ENCODE measurements around the gene NR1D1.

NR1D1 gene

GRCh38 chr17:40098846-40099618 lies 1.4 kb downstream of the NR1D1 start (continued):
- TF ChIP-seq ZNF701 (tag by site-specific recombination; IDR thresholded peaks at IDR 0.05): no peak
- TF ChIP-seq KLF10 (tag by site-specific recombination; IDR thresholded peaks at IDR 0.05): peak; percentile 82
- TF ChIP-seq ZNF473 (tag by site-specific recombination; IDR thresholded peaks at IDR 0.05): no peak
- no peak for TF ChIP-seq ZNF558 (tag by site-specific recombination; IDR thresholded peaks at IDR 0.05)
- no peak for TF ChIP-seq ZSCAN4 (tag by site-specific recombination; IDR thresholded peaks at IDR 0.05)
- no peak for TF ChIP-seq ZNF214 (tag by site-specific recombination; IDR thresholded peaks at IDR 0.05; ENCODE audit: borderline replicate concordance)
- no peak for TF ChIP-seq ZNF747 (tag by site-specific recombination; IDR thresholded peaks at IDR 0.05)
- TF ChIP-seq PRDM6 (tag by site-specific recombination; IDR thresholded peaks at IDR 0.05): no peak

- Histone ChIP-seq H3K36me3 (ENCODE audit: control insufficient read depth in 2 of 2, insufficient read depth in 1 of 2, low read length in 2 of 2) (peaks cover 0 to 36% of the 10 kb centered on the region in 2 experiments; a peak in 1 of 3 replicates), H3K4me1 (ENCODE audit: control insufficient read depth, insufficient read depth, low read length) (peaks cover 16% of the 10 kb centered on the region), H3K4me3 (ENCODE audit: low read depth, low read length) (no peak overlapping the region), H3K9me3 (ENCODE audit: control insufficient read depth, insufficient read depth, low read depth, low read length) (no peaks in the 10 kb centered on the region), H3K27ac (ENCODE audit: extremely low read depth, low read depth, low read length) (peak overlapping the region; percentile 26; the same call in 1 of the 2 replicates)
- CTCF ChIA-PET: interaction anchor here (0.6 to 7.2 kb wide), 13 partner anchors 12 to 477 kb away, joined by 3 to 61 read pairs (median 5); partner anchors contain the start of gene CSF3
- TF ChIP-seq ZNF148 (tag by site-specific recombination; IDR thresholded peaks at IDR 0.05; ENCODE audit: borderline replicate concordance): no peak
- peak; percentile 68 for TF ChIP-seq KLF1 (tag by site-specific recombination; IDR thresholded peaks at IDR 0.05)
- no peak for TF ChIP-seq ZNF26 (tag by site-specific recombination; IDR thresholded peaks at IDR 0.05)
- POLR2A ChIA-PET: interaction anchor here (0.6 to 5.3 kb wide), 9 partner anchors 14 to 186 kb away, joined by 3 to 117 read pairs (median 5); partner anchors contain the start of genes CASC3, MED24 and PSMD3
Observed at GRCh38 chr17:40097931-40098845, 2.2 kb downstream of the NR1D1 start.

GRCh38 chr17:40097087-40097486 lies 3.3 kb downstream of the NR1D1 start:
- Histone ChIP-seq H3K36me3 (ENCODE audit: control insufficient read depth in 2 of 2, insufficient read depth in 1 of 2, low read length in 2 of 2) (peaks cover 0 to 39% of the 10 kb centered on the region in 2 experiments; a peak in 1 of 3 replicates), H3K4me1 (ENCODE audit: control insufficient read depth, insufficient read depth, low read length) (peaks cover 16% of the 10 kb centered on the region), H3K4me3 (ENCODE audit: low read depth, low read length) (no peak overlapping the region), H3K9me3 (ENCODE audit: control insufficient read depth, insufficient read depth, low read depth, low read length) (no peaks in the 10 kb centered on the region), H3K27ac (ENCODE audit: extremely low read depth, low read depth, low read length) (no peak overlapping the region)
- TF ChIP-seq ZNF513 (tag by site-specific recombination; IDR thresholded peaks at IDR 0.05) (peak; percentile 82), ZNF341 (tag by site-specific recombination; IDR thresholded peaks at IDR 0.05; ENCODE audit: low read depth) (peak; percentile 48), KLF8 (tag by site-specific recombination; IDR thresholded peaks at IDR 0.05) (no peak), OSR2 (tag by site-specific recombination; IDR thresholded peaks at IDR 0.05) (no peak)
- ChIA-PET CTCF (interaction anchor here (0.8 to 7.2 kb wide), 3 partner anchors 11 to 70 kb away, joined by 4 to 61 read pairs (median 18); no protein-coding TSS in a partner anchor), POLR2A (interaction anchor here (0.8 to 5.3 kb wide), 2 partner anchors 15 to 71 kb away, joined by 3 to 117 read pairs; no protein-coding TSS in a partner anchor)

All from HEK293 (cell line).